HEK293 (cell line): Measurements from ENCODE around the gene ID1.

Experiments
- CTCF ChIP-seq: fragments of 450-650 bp; formaldehyde crosslinking; IDR thresholded peaks from 2 replicates; pipeline ENCODE4 v1.5.1; 2016; ENCODE audit warnings: missing biosample characterization, missing genetic modification characterization
- RBAK ChIP-seq: fragments of 450-650 bp; formaldehyde crosslinking; IDR thresholded peaks from 2 replicates; pipeline ENCODE4 v1.5.1; 2016; ENCODE audit warnings: missing biosample characterization, missing genetic modification characterization
- YY1 ChIP-seq: fragments of 450-650 bp; formaldehyde crosslinking; IDR thresholded peaks from 2 replicates; pipeline ENCODE4 v1.5.1; 2018; ENCODE audit warnings: missing biosample characterization, missing genetic modification characterization
- ZNF433 ChIP-seq: fragments of 450-650 bp; formaldehyde crosslinking; IDR thresholded peaks from 2 replicates; pipeline ENCODE4 v1.5.1; 2016; ENCODE audit warnings: missing biosample characterization, missing genetic modification characterization, low read depth
- TF ChIP-seq, protein P1 (sequence below): fragments of 450-650 bp; formaldehyde crosslinking; IDR thresholded peaks from 2 replicates; pipeline ENCODE4 v1.5.1; 2016; ENCODE audit warnings: missing biosample characterization, missing genetic modification characterization

- TF ChIP-seq CTCF (tag by site-specific recombination): no peak
- no peak for TF ChIP-seq RBAK (tag by site-specific recombination)
- TF ChIP-seq, protein P1, sequence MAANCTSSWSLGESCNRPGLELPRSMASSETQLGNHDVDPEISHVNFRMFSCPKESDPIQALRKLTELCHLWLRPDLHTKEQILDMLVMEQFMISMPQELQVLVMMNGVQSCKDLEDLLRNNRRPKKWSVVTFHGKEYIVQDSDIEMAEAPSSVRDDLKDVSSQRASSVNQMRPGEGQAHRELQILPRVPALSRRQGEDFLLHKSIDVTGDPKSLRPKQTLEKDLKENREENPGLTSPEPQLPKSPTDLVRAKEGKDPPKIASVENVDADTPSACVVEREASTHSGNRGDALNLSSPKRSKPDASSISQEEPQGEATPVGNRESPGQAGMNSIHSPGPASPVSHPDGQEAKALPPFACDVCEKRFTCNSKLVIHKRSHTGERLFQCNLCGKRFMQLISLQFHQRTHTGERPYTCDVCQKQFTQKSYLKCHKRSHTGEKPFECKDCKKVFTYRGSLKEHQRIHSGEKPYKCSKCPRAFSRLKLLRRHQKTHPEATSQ (tag by site-specific recombination): no peak
- TF ChIP-seq ZNF433: no peak
- no peak for TF ChIP-seq YY1 (tag by site-specific recombination)
Observed at GRCh38 chr20:31590717-31591225, 14.3 kb upstream of the ID1 start.
